ENCODE results near the gene PTH1R.

PTH1R gene

GRCh38 chr3:46849686-46850467 is 27.6 kb upstream of the PTH1R start:
- DNase-seq, result no peak

- DNase-seq, result no peak
Observed at GRCh38 chr3:46850468-46850779, 27.1 kb upstream of the PTH1R start.

GRCh38 chr3:46851364-46852333 is 25.9 kb upstream of the PTH1R start:
- no peak for DNase-seq

- no peak for DNase-seq
Observed at GRCh38 chr3:46852334-46852720, 25.2 kb upstream of the PTH1R start.

GRCh38 chr3:46852839-46853355 is 24.6 kb upstream of the PTH1R start:
- DNase-seq, result no peak

GRCh38 chr3:46853441-46854415 is 23.8 kb upstream of the PTH1R start:
- no peak for DNase-seq

GRCh38 chr3:46854555-46854991 is 22.9 kb upstream of the PTH1R start:
- DNase-seq, result no peak

GRCh38 chr3:46856576-46857471 is 20.7 kb upstream of the PTH1R start:
- no peak for DNase-seq

GRCh38 chr3:46857485-46858341 is 19.8 kb upstream of the PTH1R start:
- DNase-seq, result no peak

GRCh38 chr3:46858456-46858855 is 19.1 kb upstream of the PTH1R start:
- DNase-seq, result no peak

- no peak for DNase-seq
Observed at GRCh38 chr3:46859001-46859710, 18.4 kb upstream of the PTH1R start.

- no peak for DNase-seq
Observed at GRCh38 chr3:46860017-46860809, 17.3 kb upstream of the PTH1R start.

GRCh38 chr3:46860810-46861604 is 16.5 kb upstream of the PTH1R start:
- no peak for DNase-seq

GRCh38 chr3:46861605-46862368 is 15.7 kb upstream of the PTH1R start:
- no peak for DNase-seq

- DNase-seq, result no peak
Observed at GRCh38 chr3:46862369-46863025, 15.0 kb upstream of the PTH1R start.

GRCh38 chr3:46863261-46863782 is 14.2 kb upstream of the PTH1R start, which contains the start of gene MYL3:
MYL3 (minus strand) TSS chr3:46863444; CDS start chr3:46863390, 54 bp downstream.
- DNase-seq, result no peak

Measured in activated gamma-delta T cell (primary cell).